ENCODE measurements around the gene MORF4L1.
"Not testable (repeated sequence)": the region's sequence is repeated elsewhere in the genome, so short reads cannot be mapped to it uniquely, and the experiment has no call there.

Gene MORF4L1

GRCh38 chr15:78872155-78872971 is at the start of gene MORF4L1:
MORF4L1 (plus strand) TSS chr15:78872890; CDS start chr15:78873018, 128 bp downstream.
- peak; percentile 57 for DNase-seq

DNA sequence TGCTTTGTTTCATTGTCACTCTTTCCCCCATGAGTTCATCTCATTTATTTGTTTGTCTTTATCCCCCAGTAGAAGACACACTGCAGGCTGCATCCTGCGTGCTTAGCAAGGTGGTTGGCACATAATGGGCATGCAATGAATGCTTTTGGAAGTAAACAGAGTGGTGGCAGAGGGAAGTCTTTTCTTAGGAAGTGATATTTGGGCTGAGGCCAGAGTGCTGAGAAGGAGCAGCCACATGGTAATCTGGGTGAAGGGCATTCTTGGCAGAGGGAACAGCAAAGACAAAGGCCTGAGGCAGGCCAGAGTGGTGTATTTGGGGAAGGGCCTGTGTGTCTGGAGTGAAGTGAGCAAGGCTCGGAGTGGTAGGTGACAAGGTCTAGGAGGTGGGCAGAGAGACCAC is 43.8 kb upstream of the MORF4L1 start:
- DNase-seq: no peak

DNA sequence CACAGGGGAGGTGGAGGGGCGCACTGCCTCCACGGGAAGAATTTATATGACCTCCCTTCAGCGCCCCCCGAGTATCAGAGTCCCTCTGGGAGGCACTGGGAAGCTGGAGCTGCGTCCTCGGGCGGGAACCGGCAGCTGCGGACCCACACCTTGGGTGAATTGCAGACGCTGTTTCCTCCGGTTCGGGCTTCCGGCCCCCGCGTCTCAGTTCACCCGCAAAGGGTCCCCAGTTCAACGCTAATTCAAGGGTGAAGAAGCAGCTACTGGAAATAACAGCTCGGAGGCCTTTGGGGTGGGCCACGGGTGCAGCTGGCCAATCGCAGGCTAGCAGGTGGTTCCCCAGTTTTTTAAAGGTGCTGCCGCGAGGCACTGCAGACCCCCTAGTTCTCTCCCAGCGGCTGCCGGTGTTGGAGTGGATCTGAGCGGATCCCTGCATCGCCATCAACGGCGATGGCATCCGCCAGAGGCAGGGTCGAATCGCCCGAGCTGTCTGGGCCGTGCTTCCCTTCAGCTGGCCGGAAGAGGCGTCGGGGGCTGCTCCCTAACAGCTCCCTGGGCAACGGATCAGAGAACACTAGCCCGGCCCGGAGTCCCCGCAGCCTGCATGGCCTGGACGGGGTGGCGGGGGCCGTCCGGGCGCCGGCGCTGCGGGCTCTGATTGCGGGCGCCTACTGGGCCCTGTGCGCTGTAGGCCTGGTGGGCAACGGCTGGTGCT is 42.0 kb upstream of the MORF4L1 start:
- no peak for DNase-seq

DNA sequence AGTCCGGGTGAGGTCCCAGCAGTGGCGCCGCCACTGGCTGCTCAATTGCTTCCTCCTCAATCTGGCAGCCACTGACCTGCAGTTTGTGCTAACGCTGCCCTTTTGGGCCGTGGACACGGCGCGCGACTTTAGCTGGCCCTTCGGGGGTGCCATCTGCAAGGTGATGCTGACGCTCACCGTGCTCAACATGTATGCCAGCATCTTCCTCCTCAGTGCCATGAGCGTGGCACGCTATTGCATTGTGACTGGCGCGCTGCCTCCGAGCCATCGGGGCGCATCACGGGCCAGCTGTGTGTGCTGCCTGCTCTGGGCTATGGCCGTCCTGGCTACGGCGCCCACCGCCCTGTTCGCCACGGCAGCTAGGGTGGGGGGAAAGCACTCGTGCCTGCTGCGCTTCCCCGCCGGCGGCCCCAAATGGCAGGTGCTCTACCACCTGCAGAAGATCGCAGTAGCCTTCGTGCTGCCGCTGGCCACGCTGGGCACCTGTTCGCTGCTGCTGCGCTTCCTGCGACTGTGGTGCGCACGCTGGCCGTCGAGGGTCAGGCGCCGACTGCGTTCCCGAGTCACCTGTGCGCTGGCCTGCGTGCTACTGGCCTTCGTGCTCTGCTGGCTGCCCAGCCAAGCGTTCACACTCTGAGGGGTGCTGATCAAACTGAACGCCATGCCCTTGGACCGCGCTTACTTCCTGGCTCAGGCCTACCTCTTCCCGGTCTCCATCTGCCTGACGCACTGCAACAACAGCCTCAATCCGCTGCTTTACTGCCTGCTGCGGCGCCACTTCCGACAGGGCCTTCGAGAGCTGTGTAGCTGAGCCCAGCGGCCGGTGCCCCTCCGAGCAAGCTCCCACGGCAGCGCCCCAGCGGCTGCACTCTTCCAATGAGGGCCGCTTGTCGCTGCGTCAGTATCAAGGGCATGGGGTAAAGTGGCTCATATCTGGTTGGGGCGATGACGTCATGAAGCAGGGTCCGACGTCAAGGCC is 41.2 kb upstream of the MORF4L1 start:
- DNase-seq: no peak

GRCh38 chr15:78836333-78836732 is 36.4 kb upstream of the MORF4L1 start:
- no peak for DNase-seq

GRCh38 chr15:78837131-78837530 is 35.6 kb upstream of the MORF4L1 start:
- no peak for DNase-seq

DNA sequence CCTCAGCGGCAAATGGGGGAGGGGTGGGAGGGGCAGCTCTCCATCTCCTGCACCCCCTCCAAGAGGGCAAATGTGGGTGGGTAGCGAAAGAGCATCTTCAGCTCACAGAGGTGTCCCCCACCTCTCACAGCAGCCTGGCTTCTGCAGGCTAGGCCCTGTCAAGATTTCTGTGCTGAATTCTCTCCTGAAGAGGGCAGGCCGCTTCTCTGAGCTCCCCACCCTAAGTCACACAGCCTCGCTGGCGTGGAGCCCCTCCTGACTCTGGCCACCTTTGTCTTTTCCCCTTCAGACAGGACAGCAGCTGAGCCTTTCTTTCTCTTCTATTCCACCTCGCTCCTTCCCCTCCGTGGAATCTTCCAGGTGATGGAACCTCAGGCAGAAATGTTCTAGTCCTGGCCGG is 35.1 kb upstream of the MORF4L1 start:
- DNase-seq: no peak

GRCh38 chr15:78838489-78838888 is 34.2 kb upstream of the MORF4L1 start:
- DNase-seq: no peak

DNA sequence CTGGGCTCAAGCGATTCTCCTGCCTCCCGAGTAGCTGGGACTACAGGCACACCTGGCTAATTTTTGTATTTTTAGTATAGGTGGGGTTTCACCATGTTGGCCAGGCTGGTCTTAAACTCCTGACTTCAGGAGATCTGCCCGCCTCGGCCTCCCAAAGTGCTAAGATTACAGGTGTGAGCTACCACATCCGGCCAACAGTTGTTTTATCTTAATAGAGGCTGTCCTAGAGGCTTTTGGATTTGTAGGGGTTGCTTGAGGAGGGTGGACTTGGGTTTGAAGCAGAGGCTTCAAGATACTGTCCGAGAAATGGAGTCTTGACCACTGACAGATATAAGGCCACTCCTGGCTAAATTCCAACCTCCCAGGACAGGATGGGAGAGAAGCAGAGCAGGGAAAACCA is 33.5 kb upstream of the MORF4L1 start:
- not testable (repeated sequence) for DNase-seq

GRCh38 chr15:78840661-78841375 is 31.9 kb upstream of the MORF4L1 start:
- DNase-seq: no peak

GRCh38 chr15:78841376-78841706 is 31.3 kb upstream of the MORF4L1 start:
- DNase-seq: no peak

DNA sequence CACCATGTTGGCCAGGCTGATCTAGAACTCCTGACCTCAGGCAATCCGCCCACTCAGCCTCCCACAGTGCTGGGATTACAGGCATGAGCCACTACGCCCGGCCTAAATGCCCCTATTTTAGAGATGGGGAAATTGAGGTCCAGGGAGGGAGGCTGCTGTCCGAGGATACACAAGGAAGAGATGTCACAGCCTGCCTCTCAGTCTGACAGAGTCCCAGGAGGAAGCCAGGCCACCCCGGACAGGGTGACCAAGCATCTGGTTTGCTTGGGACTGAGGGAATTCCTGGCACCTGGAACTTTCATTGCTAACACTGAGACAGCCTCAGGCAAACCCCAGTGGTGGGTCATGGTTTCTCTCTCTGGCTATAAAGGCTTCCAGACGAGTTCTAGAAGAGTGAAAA is 30.8 kb upstream of the MORF4L1 start:
- DNase-seq: no peak

DNA sequence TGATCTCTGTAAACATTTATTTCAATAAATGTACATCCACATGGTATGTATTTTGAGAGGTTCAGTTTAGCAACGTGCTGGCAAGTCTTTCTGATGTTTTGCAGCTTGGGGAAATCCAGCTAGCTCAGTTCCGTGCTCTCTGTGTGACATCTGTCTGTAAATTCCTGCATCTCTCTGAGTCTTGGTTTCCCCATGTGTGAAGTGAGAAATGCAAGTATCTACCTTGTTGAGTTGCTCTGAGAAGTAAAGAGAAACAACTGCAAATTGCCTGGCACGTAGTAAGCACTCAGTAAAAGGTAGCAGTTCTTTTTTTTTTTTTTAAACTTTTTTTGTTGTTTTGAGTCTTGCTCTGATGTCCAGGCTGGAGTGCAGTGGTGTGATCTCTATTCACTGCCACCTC is 30.2 kb upstream of the MORF4L1 start:
- DNase-seq: no peak

- not testable (repeated sequence) for DNase-seq
These were observed 25.8 kb upstream of the MORF4L1 start for GRCh38 chr15:78846906-78847305.

DNA sequence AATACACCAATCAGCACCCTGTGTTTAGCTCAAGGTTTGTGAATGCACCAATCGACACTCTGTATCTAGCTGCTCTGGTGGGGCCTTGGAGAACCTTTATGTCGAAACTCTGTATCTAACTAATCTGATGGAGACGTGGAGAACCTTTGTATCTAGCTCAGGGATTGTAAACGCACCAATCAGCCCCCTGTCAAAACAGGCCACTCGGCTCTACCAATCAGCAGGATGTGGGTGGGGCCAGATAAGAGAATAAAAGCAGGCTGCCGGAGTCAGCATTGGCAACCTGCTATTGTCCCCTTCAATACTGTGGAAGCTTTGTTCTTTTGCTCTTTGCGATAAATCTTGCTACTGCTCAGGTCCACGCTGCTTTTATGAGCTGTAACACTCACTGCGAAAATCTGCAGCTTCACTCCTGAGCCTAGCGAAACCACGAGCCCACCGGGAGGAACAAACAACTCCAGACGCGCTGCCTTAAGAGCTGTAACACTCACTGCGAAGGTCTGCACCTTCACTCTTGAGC is 25.2 kb upstream of the MORF4L1 start:
- DNase-seq: not testable (repeated sequence)

GRCh38 chr15:78850352-78850751 is 22.3 kb upstream of the MORF4L1 start:
- no peak for DNase-seq

GRCh38 chr15:78850941-78851755 is 21.5 kb upstream of the MORF4L1 start:
- DNase-seq: no peak

- DNase-seq: no peak
These were observed 19.2 kb upstream of the MORF4L1 start for GRCh38 chr15:78853500-78853899.

DNA sequence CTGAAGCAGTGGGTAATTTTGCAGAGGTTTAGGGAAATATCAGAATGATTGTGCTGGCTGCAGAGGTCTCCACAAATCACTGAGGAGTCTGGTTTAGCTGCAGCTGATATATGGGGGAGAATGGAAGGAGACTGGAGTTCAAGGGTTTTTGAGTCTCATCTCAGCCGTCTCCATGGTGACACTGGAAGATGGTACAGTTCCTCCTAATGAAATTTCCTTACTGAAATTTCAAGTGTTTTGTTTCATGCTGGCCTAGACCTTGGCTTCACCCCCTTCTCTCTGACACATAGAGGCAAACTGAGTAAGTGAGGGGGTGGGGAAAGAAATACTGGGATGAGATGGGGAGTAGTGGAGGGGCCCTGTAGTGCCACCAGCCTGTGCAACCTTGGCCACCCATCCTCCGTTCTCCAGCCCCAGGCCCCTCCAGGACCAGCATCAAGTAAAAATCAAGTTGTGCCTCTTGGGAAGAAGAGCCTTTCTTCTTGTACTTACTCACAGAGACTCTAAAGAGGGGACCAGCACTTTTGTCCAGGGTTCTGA is 17.8 kb upstream of the MORF4L1 start:
- DNase-seq: no peak

GRCh38 chr15:78855746-78856145 is 16.9 kb upstream of the MORF4L1 start:
- DNase-seq: no peak
